Hematopoietic multipotent progenitor cell treated with erythropoietin and hydrocortisone succinate and interleukin-3 and kit ligand, for 15 days (in vitro differentiated cells): Measurements from ENCODE around the gene CEP89.
"Not testable (repeated sequence)": the region's sequence is repeated elsewhere in the genome, so short reads cannot be mapped to it uniquely, and the experiment has no call there.

Experiments used
- DNase-seq: peaks from one replicate; pipeline ENCODE4 v3.0.0-alpha.2; 2015; ENCODE audit warnings: low spot score

Gene CEP89

GRCh38 chr19:32966750-32967149, 5.0 kb downstream of the CEP89 start:
- no peak for DNase-seq

GRCh38 chr19:32945260-32945659, 26.5 kb downstream of the CEP89 start:
- DNase-seq: no peak

GRCh38 chr19:32941273-32941672, 30.5 kb downstream of the CEP89 start:
- not testable (repeated sequence) for DNase-seq

- no peak for DNase-seq
Observed at GRCh38 chr19:32936065-32936464, 35.7 kb downstream of the CEP89 start.

- DNase-seq: no peak
Observed at GRCh38 chr19:32935629-32936028, 36.1 kb downstream of the CEP89 start.

GRCh38 chr19:32933571-32933970, 38.2 kb downstream of the CEP89 start:
- no peak for DNase-seq

- DNase-seq: no peak
Observed at GRCh38 chr19:32930567-32930966, 41.2 kb downstream of the CEP89 start.

- DNase-seq: no peak
Observed at GRCh38 chr19:32928806-32929205, 43.0 kb downstream of the CEP89 start.

- no peak for DNase-seq
Observed at GRCh38 chr19:32924200-32924599, 47.6 kb downstream of the CEP89 start.

GRCh38 chr19:32921624-32922023, 50.1 kb downstream of the CEP89 start:
- no peak for DNase-seq

GRCh38 chr19:32919365-32919764, 52.4 kb downstream of the CEP89 start:
- DNase-seq: no peak

GRCh38 chr19:32917616-32917996, 54.2 kb downstream of the CEP89 start:
- DNase-seq: no peak

- DNase-seq: no peak
Observed at GRCh38 chr19:32916969-32917615, 54.7 kb downstream of the CEP89 start.

- no peak for DNase-seq
Observed at GRCh38 chr19:32914879-32915660, 56.7 kb downstream of the CEP89 start.

GRCh38 chr19:32911467-32911866, 60.3 kb downstream of the CEP89 start:
- DNase-seq: no peak

GRCh38 chr19:32910874-32911273, 60.9 kb downstream of the CEP89 start:
- DNase-seq: no peak

GRCh38 chr19:32910094-32910493, 61.7 kb downstream of the CEP89 start:
- DNase-seq: no peak

- no peak for DNase-seq
Observed at GRCh38 chr19:32909257-32909656, 62.5 kb downstream of the CEP89 start.

GRCh38 chr19:32908641-32909190, 63.0 kb downstream of the CEP89 start:
- no peak for DNase-seq

- no peak for DNase-seq
Observed at GRCh38 chr19:32902448-32902847, 69.3 kb downstream of the CEP89 start.

GRCh38 chr19:32901504-32902161, 70.1 kb downstream of the CEP89 start:
- DNase-seq: no peak

GRCh38 chr19:32896516-32897214, 75.1 kb downstream of the CEP89 start:
- DNase-seq: no peak
